GM21529 (cell line): Measurements from ENCODE around the gene MMP8.

Experiments
- ATAC-seq: cut with Tn5 transposase; IDR thresholded peaks from one replicate; pipeline ENCODE4 v1.9.1; 2021; ENCODE audit not compliant: unreplicated experiment

The MMP8 gene

GRCh38 chr11:102722821-102723220, 1.9 kb downstream of the MMP8 start:
- ATAC-seq: no peak

- no peak for ATAC-seq
These were observed 5.0 kb downstream of the MMP8 start for GRCh38 chr11:102719620-102720277.

- ATAC-seq: no peak
These were observed 7.5 kb downstream of the MMP8 start for GRCh38 chr11:102717280-102717679.

DNA sequence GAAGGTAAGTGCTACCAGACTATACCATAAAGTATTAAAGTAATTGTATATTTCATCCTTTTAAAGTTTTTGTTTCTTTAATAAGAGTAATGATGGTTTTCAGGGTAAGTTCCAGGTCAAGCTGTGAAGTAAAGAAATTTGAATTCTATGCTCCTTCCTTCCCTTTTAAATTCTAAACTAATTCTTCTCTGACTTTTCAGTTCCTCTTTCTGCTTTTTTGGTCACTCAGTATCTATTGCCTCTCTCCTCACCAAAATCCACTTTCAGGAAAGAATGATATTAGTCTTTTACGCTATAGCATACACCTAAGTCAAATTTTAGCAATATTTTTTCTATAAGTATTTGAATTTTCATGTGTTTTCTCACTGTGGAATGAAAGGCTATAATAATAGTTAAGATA, 8.2 kb downstream of the MMP8 start:
- ATAC-seq: peak; percentile 72

DNA sequence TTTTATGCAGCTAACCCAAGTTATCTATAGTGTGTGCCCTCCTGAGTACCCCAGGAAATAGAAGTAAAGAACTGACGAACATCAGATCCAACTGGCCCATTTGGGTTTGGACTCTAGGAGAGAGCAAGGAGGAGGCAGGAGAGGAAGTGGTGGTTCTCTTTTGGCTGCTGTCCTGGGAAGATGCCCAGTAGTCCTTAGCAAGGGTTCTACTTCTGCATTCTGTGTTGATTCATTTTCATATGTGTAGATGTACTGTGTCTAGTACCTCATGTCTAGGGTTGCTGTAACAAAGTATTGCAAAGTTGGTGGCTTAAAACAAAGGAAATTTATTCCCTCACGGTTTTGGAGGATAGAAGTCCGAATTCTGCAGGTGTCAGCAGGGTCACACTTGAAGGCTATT, 12.6 kb downstream of the MMP8 start:
- ATAC-seq: no peak

DNA sequence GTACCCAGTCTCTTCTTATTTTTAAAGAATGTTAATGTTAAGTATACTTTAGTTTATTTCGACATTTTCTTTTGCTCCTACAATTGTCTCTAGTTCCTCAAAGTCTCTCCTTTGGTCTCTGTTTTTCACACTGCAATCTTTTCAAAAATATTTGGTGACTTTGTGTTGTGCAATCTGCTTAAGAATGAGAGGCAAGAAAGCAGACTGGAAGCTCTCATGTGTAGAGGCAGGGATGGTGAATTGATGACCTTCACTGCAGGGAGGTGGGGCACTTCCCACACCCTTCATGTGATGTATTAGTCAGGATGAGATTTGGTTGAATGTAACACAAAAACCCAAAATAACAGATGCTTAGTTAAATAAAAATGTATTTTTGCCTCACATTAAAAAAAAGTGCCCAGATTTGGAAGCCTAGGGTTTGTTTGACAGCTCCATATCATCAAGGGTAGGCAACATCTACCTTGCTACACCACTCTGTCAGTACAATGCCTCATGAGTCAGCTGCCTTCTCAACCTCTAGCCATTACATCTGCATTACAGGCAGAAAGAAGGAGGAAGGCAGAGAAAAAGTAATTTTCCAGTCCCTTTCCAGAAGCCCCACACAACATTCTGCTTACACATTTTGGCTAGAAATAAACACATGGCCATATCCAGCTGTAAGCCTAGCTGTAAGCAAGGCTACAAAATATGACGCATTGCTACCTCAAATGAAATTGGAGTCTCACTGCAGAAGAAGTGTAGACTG, 15.4 kb downstream of the MMP8 start:
- ATAC-seq: no peak

DNA sequence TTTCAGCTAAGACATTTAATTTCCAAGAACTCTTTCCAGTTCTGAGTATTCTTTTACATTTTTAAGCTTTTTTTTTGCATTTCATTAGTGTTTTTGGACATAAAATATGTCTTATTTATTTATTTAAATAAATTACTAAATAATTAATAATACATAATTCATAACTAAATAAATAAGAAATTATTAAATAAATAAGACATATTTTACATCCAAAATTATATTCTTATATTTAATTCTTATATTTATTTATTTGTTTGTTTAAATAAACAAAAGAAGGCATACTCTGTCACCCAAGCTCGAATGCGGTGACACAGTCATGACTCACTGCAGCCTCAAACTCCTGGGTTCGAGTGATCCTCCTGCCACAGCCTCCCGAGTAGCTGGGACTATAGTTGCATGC, 16.1 kb downstream of the MMP8 start:
- no peak for ATAC-seq

GRCh38 chr11:102705626-102706025, 19.1 kb downstream of the MMP8 start, which contains the start of gene MMP27:
Gene MMP27 (minus strand): TSS chr11:102705769. CDS start chr11:102705714, 55 bp downstream.
- no peak for ATAC-seq

DNA sequence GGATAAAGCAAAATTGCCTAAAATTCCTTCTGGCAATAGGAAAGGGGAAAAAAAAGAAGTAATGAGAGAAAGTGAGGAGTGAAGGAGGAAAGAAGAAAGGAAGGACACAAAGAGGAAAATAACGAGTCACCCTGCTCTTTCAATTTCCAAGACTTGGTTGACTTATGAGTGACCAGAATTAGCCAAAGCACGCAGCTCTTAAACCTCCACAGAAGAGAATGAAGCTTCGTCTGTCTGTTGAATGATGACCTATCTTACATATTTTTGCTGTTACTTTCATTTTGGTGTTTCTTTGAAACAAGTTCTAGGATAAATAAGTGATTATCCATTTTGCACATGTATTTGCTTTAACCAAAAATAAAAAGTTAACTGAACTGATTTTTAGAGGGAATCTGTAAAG, 19.9 kb downstream of the MMP8 start:
- ATAC-seq: no peak

DNA sequence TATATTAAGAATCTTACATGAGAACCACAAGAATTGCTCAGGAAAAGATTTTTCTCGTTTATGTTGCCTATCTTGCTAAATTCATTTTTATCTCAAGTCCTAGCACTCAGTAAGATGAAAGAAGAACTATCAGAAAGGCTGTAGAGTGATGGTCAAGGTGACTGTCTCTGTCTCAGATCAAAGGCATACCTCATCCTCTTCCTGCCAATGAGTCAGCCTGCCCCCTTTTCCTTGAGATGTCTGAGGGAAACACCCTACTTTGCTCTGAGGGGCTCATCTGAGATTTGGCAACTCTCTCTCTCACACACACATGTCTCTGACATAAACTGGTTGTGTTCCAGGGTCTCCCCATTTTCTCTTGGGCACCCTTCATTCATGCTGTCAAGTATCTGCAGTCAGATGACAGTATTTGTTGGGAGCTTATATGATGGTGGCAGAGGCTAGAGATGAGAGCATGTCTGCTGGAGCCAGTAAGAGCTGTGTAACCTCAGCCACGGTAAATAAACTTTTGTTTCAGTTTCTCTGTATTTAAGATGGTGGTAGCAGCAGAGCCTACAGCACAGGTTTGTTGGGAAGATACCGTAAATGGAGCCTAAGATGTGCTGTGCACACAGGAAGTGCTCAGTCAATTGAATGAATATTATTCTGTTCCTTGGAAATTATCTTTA, 20.8 kb downstream of the MMP8 start:
- no peak for ATAC-seq

- ATAC-seq: no peak
These were observed 29.6 kb downstream of the MMP8 start for GRCh38 chr11:102695201-102695600.

DNA sequence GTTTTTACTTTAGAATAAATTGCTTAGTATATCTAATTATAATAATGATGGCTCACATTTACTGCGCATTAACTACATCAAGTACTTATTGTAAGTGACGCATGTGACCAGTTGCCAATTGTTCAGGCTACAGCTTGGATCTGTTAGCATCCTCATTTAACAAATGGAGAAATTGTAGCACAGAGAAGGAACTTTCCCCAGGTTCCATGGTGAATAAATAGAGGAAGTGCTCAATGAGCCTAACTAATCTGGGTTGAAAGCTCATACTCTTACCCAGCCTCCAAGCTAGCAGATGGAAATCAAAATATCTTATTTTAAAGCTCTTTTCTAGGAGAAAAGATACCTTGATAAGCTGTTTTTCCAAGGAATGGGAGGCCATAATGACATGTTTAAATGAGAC, 39.0 kb downstream of the MMP8 start:
- no peak for ATAC-seq

- no peak for ATAC-seq
These were observed 39.4 kb downstream of the MMP8 start for GRCh38 chr11:102685338-102685737.

- no peak for ATAC-seq
These were observed 41.5 kb downstream of the MMP8 start for GRCh38 chr11:102683277-102683676.

- no peak for ATAC-seq
These were observed 43.8 kb downstream of the MMP8 start for GRCh38 chr11:102680945-102681344.

- no peak for ATAC-seq
These were observed 46.7 kb downstream of the MMP8 start for GRCh38 chr11:102678022-102678421.

DNA sequence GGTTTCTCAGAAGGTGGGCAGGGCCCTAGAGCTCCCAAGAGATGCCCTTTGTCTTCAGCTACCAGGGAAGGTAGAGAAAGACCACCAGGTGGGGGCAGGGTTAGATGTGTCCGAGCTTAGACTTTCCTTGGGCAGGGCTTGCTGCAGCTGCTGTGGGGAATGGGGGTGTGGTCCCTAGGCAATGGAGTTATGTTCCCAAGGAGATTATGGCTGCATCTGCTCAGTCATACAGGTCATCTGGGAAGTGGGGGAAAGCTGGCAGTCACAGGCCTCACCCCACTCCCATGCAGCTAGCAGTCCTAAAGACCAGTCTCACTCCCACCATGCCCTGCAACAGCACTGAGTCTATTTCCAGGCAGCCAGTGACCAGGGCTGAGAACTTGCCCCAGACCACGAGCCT, 48.7 kb downstream of the MMP8 start:
- ATAC-seq: no peak

DNA sequence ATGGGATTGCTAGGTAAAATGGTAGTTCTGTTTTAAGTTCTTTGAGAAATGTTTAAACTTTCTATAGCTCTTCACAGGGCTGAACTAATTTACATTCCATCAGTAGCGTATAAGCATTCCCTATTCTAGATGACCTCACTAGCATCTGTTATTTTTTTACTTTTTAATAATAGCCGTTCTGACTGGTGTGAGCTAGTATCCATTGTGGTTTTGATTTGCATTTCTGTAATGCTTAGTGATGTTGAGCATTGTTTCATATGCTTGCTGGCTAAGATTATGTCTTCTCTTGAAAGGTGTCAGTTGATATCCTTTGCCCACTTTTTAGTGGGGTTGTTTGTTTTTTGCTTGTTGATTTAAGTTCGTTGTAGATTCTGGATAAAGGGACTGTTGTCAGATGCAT, 55.1 kb downstream of the MMP8 start:
- peak; percentile 62 for ATAC-seq

- ATAC-seq: peak; percentile 61
These were observed 58.3 kb downstream of the MMP8 start for GRCh38 chr11:102666331-102666957.

DNA sequence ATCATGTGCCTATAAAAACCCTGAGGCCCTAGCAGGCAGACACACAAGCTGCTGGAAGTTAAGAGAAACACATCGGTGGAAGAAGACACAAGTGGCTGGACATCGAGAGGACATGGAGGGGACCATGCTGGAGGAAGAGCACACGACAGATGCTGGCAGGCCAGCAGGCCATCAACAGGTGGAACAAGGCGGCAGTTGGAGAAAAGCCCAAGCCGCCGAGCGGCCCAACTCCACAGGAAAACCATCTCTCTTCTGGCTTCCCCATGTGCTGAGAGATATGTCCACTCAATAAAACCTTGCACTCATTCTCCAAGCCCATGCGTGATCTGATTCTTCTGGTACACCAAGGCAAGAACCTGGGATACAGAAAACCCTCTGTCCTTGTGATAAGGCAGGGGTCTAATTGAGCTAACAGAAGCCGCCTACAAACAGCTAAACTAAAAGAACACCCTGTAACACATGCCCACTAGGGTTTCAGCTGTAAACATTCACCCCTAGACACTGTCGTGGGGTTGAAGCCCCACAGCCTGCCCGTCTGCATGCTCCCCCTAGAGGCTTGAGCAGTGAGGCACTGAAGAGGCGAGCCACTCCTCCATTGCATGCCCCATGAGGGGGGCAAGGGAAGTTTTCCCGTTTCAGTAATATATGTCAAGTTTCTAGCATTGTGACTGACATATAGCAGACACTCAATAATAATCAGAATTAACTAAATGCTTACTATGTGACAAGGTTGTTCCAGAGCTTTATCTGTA, 60.6 kb downstream of the MMP8 start:
- peak; percentile 62 for ATAC-seq

- ATAC-seq: no peak
These were observed 62.1 kb downstream of the MMP8 start for GRCh38 chr11:102662607-102663006.
